K562 (cell line): ENCODE results near the gene INHBE. TPM values are rescaled to one million over a fixed set of nuclear protein-coding genes. Genes with fewer than 3 reads are reported as not detected.

Experiments
- ARNT ChIP-seq, 2 experiments: fragments of 450-650 bp; IDR thresholded peaks; 2 replicates each; pipeline ENCODE4 v1.6.1; 2016; ENCODE audit warnings: mild to moderate bottlenecking in 1 of 2
- CREM ChIP-seq: IDR thresholded peaks from 2 replicates; pipeline ENCODE4 v1.6.1; 2014; ENCODE audit warnings: antibody characterized with exemption, low read depth
- DPF2 ChIP-seq: fragments of 450-650 bp; IDR thresholded peaks from 2 replicates; pipeline ENCODE4 v1.6.1; 2016
- GATA2 ChIP-seq: sonication (generic); formaldehyde crosslinking; IDR thresholded peaks from 2 replicates; pipeline ENCODE4 v1.4.0; 2020; ENCODE audit warnings: mild to moderate bottlenecking, missing genetic modification reagents
- HDAC2 ChIP-seq: fragments of 450-650 bp; IDR thresholded peaks from 2 replicates; pipeline ENCODE4 v1.6.1; 2016; ENCODE audit warnings: mild to moderate bottlenecking
- HLTF ChIP-seq: fragments of 450-650 bp; IDR thresholded peaks from 2 replicates; pipeline ENCODE4 v1.6.1; 2016
- SIN3B ChIP-seq: fragments of 450-650 bp; IDR thresholded peaks from 2 replicates; pipeline ENCODE4 v1.6.1; 2017; ENCODE audit warnings: low read depth, mild to moderate bottlenecking, moderate library complexity
- XRCC4 ChIP-seq: IDR thresholded peaks from one replicate; pipeline ENCODE4 v1.6.1; 2011; ENCODE audit not compliant: insufficient read depth, insufficient read length; ENCODE audit errors: extremely low read depth
- XRCC5 ChIP-seq: fragments of 200-400 bp; formaldehyde crosslinking; IDR thresholded peaks from 2 replicates; pipeline ENCODE4 v1.6.1; 2017; ENCODE audit warnings: low read depth, mild to moderate bottlenecking, low read length
- ZNF316 ChIP-seq: fragments of 450-650 bp; IDR thresholded peaks from 2 replicates; pipeline ENCODE4 v1.6.1; 2016
- polyA plus RNA-seq, 8 experiments: library from polyadenylated mRNA; depleted of rRNA in 4 of 8; stranded (reverse) in 5 of 8; unstranded in 3 of 8; fragments of >200 nt; fragmentation: Nextera tagmentation in 2 of 8; fragmentation: Illumina TruSeq in 1 of 8; extraction: Ambion mirVana in 2 of 8; extraction: Trizol in 1 of 8; gene quantifications; 2 replicates each; pipeline versions ENCODE4 v1.2.1 to v1.2.3, GENCODE V29; 2011 to 2014; ENCODE audit warnings: inconsistent platforms in 1 of 8, missing spikeins in 1 of 8
- total RNA-seq, 7 experiments: library from RNA; depleted of rRNA in 6 of 7; stranded (reverse); fragments of >200 nt in 6 of 7; fragmentation: Illumina TruSeq in 2 of 7; extraction: Trizol in 2 of 7; gene quantifications; 2 replicates each; pipeline versions ENCODE4 v1.2.1 to v1.2.3, GENCODE V29; 2011 to 2021; ENCODE audit warnings: low replicate concordance in 1 of 7
- TF ChIP-seq, protein P1 (sequence below): fragments of 450-650 bp; IDR thresholded peaks from 2 replicates; pipeline ENCODE4 v1.6.1; 2016
- TF ChIP-seq, protein P2 (sequence below): fragments of 450-650 bp; IDR thresholded peaks from 2 replicates; pipeline ENCODE4 v1.6.1; 2016; ENCODE audit warnings: mild to moderate bottlenecking, moderate library complexity
- TF ChIP-seq, protein P3 (sequence below), 2 experiments: fragments of 450-650 bp; IDR thresholded peaks; 2 replicates each; pipeline ENCODE4 v1.6.1; 2018; ENCODE audit warnings: mild to moderate bottlenecking in 2 of 2, low read depth in 1 of 2; ENCODE audit not compliant: partially characterized antibody in 2 of 2

The INHBE gene
- total and polyA plus RNA-seq, 9 of the 15 experiments (the other 6 are each of a cell fraction or from before 2014, with no cell fraction given) = 0.94 to 9.9 (median 7.3) TPM

DNA sequence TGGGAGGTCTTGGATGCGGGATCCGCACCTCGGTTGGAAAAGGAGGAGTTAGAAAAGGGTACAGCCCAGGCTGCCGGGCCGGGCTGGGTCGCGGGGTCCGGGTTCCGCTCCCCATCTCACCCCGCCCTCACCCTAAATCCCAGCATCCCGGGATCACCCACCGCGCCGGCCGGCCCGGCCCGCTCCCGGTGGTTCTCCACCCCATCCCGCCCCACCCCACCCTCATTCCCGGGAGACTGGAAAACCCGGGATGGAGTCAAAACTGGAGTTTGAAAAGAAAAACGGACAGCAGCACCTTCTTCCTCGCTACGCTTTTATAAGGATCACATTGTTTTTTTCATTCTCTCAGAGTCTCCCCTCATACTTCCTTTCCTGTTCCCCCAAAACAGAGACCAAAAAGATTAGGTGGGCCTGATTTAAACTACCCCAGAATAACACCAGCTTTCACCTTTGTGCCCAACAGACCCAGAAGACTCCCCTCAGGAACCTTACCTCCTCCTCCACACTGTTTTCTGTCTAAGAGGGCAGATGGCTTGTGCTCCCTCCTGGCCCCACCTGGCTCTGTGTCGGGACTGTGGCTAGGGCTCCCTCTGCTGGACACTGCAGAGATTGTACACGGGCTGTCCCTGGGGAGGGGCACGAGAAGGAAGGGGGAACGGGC lies 7.3 kb downstream of the INHBE start (continued):
- TF ChIP-seq, protein P1, sequence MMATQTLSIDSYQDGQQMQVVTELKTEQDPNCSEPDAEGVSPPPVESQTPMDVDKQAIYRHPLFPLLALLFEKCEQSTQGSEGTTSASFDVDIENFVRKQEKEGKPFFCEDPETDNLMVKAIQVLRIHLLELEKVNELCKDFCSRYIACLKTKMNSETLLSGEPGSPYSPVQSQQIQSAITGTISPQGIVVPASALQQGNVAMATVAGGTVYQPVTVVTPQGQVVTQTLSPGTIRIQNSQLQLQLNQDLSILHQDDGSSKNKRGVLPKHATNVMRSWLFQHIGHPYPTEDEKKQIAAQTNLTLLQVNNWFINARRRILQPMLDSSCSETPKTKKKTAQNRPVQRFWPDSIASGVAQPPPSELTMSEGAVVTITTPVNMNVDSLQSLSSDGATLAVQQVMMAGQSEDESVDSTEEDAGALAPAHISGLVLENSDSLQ = peak; percentile 53
- TF ChIP-seq, protein P2, sequence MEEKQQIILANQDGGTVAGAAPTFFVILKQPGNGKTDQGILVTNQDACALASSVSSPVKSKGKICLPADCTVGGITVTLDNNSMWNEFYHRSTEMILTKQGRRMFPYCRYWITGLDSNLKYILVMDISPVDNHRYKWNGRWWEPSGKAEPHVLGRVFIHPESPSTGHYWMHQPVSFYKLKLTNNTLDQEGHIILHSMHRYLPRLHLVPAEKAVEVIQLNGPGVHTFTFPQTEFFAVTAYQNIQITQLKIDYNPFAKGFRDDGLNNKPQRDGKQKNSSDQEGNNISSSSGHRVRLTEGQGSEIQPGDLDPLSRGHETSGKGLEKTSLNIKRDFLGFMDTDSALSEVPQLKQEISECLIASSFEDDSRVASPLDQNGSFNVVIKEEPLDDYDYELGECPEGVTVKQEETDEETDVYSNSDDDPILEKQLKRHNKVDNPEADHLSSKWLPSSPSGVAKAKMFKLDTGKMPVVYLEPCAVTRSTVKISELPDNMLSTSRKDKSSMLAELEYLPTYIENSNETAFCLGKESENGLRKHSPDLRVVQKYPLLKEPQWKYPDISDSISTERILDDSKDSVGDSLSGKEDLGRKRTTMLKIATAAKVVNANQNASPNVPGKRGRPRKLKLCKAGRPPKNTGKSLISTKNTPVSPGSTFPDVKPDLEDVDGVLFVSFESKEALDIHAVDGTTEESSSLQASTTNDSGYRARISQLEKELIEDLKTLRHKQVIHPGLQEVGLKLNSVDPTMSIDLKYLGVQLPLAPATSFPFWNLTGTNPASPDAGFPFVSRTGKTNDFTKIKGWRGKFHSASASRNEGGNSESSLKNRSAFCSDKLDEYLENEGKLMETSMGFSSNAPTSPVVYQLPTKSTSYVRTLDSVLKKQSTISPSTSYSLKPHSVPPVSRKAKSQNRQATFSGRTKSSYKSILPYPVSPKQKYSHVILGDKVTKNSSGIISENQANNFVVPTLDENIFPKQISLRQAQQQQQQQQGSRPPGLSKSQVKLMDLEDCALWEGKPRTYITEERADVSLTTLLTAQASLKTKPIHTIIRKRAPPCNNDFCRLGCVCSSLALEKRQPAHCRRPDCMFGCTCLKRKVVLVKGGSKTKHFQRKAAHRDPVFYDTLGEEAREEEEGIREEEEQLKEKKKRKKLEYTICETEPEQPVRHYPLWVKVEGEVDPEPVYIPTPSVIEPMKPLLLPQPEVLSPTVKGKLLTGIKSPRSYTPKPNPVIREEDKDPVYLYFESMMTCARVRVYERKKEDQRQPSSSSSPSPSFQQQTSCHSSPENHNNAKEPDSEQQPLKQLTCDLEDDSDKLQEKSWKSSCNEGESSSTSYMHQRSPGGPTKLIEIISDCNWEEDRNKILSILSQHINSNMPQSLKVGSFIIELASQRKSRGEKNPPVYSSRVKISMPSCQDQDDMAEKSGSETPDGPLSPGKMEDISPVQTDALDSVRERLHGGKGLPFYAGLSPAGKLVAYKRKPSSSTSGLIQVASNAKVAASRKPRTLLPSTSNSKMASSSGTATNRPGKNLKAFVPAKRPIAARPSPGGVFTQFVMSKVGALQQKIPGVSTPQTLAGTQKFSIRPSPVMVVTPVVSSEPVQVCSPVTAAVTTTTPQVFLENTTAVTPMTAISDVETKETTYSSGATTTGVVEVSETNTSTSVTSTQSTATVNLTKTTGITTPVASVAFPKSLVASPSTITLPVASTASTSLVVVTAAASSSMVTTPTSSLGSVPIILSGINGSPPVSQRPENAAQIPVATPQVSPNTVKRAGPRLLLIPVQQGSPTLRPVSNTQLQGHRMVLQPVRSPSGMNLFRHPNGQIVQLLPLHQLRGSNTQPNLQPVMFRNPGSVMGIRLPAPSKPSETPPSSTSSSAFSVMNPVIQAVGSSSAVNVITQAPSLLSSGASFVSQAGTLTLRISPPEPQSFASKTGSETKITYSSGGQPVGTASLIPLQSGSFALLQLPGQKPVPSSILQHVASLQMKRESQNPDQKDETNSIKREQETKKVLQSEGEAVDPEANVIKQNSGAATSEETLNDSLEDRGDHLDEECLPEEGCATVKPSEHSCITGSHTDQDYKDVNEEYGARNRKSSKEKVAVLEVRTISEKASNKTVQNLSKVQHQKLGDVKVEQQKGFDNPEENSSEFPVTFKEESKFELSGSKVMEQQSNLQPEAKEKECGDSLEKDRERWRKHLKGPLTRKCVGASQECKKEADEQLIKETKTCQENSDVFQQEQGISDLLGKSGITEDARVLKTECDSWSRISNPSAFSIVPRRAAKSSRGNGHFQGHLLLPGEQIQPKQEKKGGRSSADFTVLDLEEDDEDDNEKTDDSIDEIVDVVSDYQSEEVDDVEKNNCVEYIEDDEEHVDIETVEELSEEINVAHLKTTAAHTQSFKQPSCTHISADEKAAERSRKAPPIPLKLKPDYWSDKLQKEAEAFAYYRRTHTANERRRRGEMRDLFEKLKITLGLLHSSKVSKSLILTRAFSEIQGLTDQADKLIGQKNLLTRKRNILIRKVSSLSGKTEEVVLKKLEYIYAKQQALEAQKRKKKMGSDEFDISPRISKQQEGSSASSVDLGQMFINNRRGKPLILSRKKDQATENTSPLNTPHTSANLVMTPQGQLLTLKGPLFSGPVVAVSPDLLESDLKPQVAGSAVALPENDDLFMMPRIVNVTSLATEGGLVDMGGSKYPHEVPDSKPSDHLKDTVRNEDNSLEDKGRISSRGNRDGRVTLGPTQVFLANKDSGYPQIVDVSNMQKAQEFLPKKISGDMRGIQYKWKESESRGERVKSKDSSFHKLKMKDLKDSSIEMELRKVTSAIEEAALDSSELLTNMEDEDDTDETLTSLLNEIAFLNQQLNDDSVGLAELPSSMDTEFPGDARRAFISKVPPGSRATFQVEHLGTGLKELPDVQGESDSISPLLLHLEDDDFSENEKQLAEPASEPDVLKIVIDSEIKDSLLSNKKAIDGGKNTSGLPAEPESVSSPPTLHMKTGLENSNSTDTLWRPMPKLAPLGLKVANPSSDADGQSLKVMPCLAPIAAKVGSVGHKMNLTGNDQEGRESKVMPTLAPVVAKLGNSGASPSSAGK = peak; percentile 62
- no peak for TF ChIP-seq XRCC4
- TF ChIP-seq SIN3B = no peak
- TF ChIP-seq XRCC5 = peak; percentile 96
- TF ChIP-seq HDAC2 = peak; percentile 88
- TF ChIP-seq ZNF316 = peak; percentile 72
- no peak for TF ChIP-seq GATA2
- TF ChIP-seq, protein P3, sequence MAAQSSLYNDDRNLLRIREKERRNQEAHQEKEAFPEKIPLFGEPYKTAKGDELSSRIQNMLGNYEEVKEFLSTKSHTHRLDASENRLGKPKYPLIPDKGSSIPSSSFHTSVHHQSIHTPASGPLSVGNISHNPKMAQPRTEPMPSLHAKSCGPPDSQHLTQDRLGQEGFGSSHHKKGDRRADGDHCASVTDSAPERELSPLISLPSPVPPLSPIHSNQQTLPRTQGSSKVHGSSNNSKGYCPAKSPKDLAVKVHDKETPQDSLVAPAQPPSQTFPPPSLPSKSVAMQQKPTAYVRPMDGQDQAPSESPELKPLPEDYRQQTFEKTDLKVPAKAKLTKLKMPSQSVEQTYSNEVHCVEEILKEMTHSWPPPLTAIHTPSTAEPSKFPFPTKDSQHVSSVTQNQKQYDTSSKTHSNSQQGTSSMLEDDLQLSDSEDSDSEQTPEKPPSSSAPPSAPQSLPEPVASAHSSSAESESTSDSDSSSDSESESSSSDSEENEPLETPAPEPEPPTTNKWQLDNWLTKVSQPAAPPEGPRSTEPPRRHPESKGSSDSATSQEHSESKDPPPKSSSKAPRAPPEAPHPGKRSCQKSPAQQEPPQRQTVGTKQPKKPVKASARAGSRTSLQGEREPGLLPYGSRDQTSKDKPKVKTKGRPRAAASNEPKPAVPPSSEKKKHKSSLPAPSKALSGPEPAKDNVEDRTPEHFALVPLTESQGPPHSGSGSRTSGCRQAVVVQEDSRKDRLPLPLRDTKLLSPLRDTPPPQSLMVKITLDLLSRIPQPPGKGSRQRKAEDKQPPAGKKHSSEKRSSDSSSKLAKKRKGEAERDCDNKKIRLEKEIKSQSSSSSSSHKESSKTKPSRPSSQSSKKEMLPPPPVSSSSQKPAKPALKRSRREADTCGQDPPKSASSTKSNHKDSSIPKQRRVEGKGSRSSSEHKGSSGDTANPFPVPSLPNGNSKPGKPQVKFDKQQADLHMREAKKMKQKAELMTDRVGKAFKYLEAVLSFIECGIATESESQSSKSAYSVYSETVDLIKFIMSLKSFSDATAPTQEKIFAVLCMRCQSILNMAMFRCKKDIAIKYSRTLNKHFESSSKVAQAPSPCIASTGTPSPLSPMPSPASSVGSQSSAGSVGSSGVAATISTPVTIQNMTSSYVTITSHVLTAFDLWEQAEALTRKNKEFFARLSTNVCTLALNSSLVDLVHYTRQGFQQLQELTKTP (IDR thresholded peaks at IDR 0.05; ENCODE audit: low read depth in 1 of 2, partially characterized antibody in 2 of 2) = peak in 1 of 2 experiments; percentile 45
- peak; percentile 53 to 86; a peak in 2 of 4 replicates for TF ChIP-seq ARNT (IDR thresholded peaks at IDR 0.05)
- 0 out of 2 replicates have a peak, but pooled peaks have one; percentile 19 for TF ChIP-seq HLTF
- TF ChIP-seq CREM = peak; percentile 82
- peak; percentile 63 for TF ChIP-seq DPF2
